Measurements from ENCODE around the gene PCDHGA12. TPM values are rescaled to one million over a fixed set of nuclear protein-coding genes. Genes with fewer than 3 reads are reported as not detected.

The PCDHGA12 gene
- total RNA-seq, 3 donors from 2014 or later = 9.8 to 12.0 (median 11.1) TPM

DNA sequence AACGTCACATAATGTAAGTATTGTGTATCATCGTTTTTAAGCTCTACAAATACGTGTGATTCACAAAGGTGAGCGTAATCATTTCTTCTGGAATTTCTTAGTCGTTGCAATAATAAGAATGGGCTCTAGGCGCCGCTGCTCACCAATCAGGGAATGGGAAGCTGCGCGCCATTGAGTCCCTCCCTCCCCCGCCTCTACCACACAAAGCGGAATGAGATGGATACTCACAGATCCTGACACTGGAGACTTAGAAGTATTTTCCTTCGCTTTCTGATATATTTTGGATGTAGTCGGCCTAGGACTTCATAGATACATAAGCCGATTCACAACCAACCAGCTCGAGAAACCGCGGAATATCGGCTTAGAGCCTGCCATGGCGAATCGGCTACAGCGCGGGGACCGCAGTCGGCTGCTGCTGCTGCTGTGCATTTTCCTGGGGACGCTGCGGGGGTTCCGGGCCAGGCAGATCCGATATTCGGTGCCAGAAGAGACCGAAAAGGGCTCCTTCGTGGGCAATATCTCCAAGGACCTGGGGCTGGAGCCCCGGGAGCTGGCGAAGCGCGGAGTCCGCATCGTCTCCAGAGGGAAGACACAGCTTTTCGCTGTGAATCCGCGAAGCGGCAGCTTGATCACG, 9.3 kb upstream of the PCDHGA12 start, which contains the start of gene PCDHGA11:
Gene PCDHGA11 (plus strand): TSS at position 197 of the 634 bp plus-strand sequence. CDS start 177 bp downstream, at position 374.
- no peak for DNase-seq (ENCODE audit: low spot score in 2 of 2)
- intact Hi-C loops (cut with DNase I; ENCODE audit: low total_unique reads) = loop anchor here (10.0 kb wide), 1 partner anchor 134 kb away; no protein-coding TSS in a partner anchor

DNA sequence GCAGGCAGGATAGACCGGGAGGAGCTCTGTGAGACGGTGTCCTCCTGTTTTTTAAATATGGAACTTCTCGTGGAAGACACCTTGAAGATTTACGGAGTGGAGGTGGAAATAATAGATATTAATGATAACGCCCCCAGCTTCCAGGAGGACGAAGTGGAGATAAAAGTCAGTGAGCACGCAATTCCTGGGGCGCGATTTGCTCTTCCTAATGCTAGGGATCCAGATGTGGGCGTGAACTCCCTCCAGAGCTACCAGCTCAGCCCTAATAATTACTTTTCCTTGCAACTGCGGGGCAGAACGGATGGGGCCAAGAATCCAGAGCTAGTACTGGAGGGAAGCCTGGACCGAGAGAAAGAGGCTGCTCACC, 8.8 kb upstream of the PCDHGA12 start:
- Histone ChIP-seq H3K4me3 (peak overlapping the region in 2 of 3 donors; percentile 22 to 54), H3K9me3 (peaks cover 85 to 100% of the 10 kb centered on the region in 2 donors), H3K27me3 (no peaks in the 10 kb centered on the region), H3K27ac (no peak overlapping the region), H3K4me1 (no peaks in the 10 kb centered on the region), H3K36me3 (no peaks in the 10 kb centered on the region)
- TF ChIP-seq POLR2AphosphoS5 (IDR thresholded peaks at IDR 0.05) = no peak
- no peak for TF ChIP-seq POLR2A (IDR thresholded peaks at IDR 0.05)
- TF ChIP-seq, protein P1, sequence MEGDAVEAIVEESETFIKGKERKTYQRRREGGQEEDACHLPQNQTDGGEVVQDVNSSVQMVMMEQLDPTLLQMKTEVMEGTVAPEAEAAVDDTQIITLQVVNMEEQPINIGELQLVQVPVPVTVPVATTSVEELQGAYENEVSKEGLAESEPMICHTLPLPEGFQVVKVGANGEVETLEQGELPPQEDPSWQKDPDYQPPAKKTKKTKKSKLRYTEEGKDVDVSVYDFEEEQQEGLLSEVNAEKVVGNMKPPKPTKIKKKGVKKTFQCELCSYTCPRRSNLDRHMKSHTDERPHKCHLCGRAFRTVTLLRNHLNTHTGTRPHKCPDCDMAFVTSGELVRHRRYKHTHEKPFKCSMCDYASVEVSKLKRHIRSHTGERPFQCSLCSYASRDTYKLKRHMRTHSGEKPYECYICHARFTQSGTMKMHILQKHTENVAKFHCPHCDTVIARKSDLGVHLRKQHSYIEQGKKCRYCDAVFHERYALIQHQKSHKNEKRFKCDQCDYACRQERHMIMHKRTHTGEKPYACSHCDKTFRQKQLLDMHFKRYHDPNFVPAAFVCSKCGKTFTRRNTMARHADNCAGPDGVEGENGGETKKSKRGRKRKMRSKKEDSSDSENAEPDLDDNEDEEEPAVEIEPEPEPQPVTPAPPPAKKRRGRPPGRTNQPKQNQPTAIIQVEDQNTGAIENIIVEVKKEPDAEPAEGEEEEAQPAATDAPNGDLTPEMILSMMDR (IDR thresholded peaks at IDR 0.05) = no peak
- no peak for DNase-seq (ENCODE audit: low spot score in 2 of 2)
- intact Hi-C loops (cut with DNase I; ENCODE audit: low total_unique reads) = loop anchor here (10.0 kb wide), 1 partner anchor 133 kb away; no protein-coding TSS in a partner anchor

More for the DNA sequence above, 9.3 kb upstream of the PCDHGA12 start, which contains the start of gene PCDHGA11:
- no peaks in the 10 kb centered on the region for H3K36me3 ChIP-seq
- no peak within 1 kb of the TSS for H3K27ac ChIP-seq
- peaks cover 80 to 100% of the 10 kb centered on the region in 2 donors for H3K9me3 ChIP-seq
- TF ChIP-seq, protein P1 (IDR thresholded peaks at IDR 0.05) = no peak
- TF ChIP-seq POLR2AphosphoS5 (IDR thresholded peaks at IDR 0.05) (no peak), POLR2A (IDR thresholded peaks at IDR 0.05) (no peak)
- no peaks in the 10 kb centered on the region for H3K27me3 ChIP-seq
- H3K4me1 ChIP-seq = no peaks in the 10 kb centered on the region
- H3K4me3 ChIP-seq = peak within 1 kb of the TSS; percentile 0 to 54 (median 22)

DNA sequence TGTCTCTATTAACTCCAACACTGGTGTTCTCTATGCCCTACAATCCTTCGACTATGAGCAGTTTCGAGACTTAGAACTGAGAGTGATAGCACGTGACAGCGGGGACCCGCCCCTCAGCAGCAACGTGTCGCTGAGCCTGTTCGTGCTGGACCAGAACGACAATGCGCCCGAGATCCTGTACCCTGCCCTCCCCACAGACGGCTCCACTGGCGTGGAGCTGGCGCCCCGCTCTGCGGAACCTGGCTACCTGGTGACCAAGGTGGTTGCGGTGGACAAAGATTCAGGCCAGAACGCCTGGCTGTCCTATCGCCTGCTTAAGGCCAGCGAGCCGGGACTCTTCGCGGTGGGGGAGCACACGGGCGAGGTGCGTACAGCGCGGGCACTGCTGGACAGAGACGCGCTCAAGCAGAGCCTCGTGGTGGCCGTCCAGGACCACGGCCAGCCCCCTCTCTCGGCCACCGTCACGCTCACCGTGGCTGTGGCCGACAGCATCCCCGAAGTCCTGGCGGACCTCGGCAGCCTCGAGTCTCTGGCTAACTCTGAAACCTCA, 7.5 kb upstream of the PCDHGA12 start:
- Histone ChIP-seq H3K4me1 (no peaks in the 10 kb centered on the region), H3K36me3 (no peaks in the 10 kb centered on the region), H3K9me3 (peaks cover 93 to 100% of the 10 kb centered on the region in 2 donors), H3K27me3 (no peaks in the 10 kb centered on the region), H3K4me3 (peak overlapping the region in 1 of 3 donors; percentile 26), H3K27ac (no peak overlapping the region)
- TF ChIP-seq POLR2AphosphoS5 (IDR thresholded peaks at IDR 0.05) (no peak), POLR2A (IDR thresholded peaks at IDR 0.05) (no peak)
- TF ChIP-seq, protein P1 (IDR thresholded peaks at IDR 0.05) = no peak
- no peak for DNase-seq (ENCODE audit: low spot score in 2 of 2)
- intact Hi-C loops (cut with DNase I; ENCODE audit: low total_unique reads) = loop anchor here (10.0 kb wide), 1 partner anchor 132 kb away; no protein-coding TSS in a partner anchor

DNA sequence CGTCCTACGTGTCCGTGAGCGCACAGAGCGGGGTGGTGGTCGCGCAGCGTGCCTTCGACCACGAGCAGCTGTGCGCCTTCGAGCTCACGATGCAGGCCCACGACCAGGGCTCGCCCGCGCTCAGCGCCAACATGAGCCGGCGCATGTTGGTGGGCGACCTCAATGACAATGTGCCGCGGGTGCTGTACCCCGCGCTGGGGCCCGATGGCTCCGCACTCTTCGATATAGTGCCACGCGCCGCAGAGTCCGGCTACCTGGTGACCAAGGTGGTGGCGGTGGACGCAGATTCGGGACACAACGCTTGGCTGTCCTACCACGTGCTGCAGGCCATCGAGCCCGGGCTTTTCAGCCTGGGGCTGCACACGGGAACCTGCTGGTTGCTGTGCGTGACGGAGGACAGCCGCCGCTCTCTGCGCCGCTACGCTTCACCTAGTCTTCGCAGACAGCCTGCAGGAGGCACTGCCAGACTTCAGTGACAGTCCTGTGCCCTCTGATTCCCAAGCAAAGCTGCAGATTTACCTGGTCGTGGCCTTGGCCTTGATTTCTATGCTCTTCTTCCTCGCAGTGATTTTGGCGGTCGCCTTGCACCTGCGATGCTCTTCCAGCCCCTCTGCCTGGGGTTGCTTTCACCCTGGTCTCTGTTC, 2.4 kb upstream of the PCDHGA12 start:
- intact Hi-C loops (cut with DNase I; ENCODE audit: low total_unique reads) = loop anchor here (10.0 kb wide), 1 partner anchor 127 kb away; no protein-coding TSS in a partner anchor
- no peaks in the 10 kb centered on the region for H3K27me3 ChIP-seq
- no peaks in the 10 kb centered on the region for H3K4me1 ChIP-seq
- DNase-seq (ENCODE audit: low spot score in 2 of 2) = no peak
- no peak overlapping the region for H3K27ac ChIP-seq
- H3K36me3 ChIP-seq = no peaks in the 10 kb centered on the region
- peaks cover 91 to 99% of the 10 kb centered on the region in 2 donors for H3K9me3 ChIP-seq
- H3K4me3 ChIP-seq = peak overlapping the region in 1 of 3 donors; percentile 34
- TF ChIP-seq POLR2A (IDR thresholded peaks at IDR 0.05) (no peak), POLR2AphosphoS5 (IDR thresholded peaks at IDR 0.05) (no peak)
- TF ChIP-seq, protein P1 (IDR thresholded peaks at IDR 0.05) = no peak
